GM18870 (cell line): ENCODE measurements around the gene DNAJB4.
A peak's percentile ranks its signal among the peaks of the same experiment; 100 is the strongest.
"Not testable (repeated sequence)": the region's sequence is repeated elsewhere in the genome, so short reads cannot be mapped to it uniquely, and the experiment has no call there.

ENCODE experiments used
- ATAC-seq: cut with Tn5 transposase; IDR thresholded peaks from one replicate; pipeline ENCODE4 v1.9.1; 2021; ENCODE audit warnings: moderate library complexity; ENCODE audit not compliant: unreplicated experiment

The DNAJB4 gene

GRCh38 chr1:78004719-78005447 lies at the start of gene DNAJB4:
TSS of gene DNAJB4 (plus strand) at chr1:78004939. CDS start at chr1:78005111, 172 bp downstream.
- ATAC-seq = peak; percentile 98

- no peak for ATAC-seq
Observed at GRCh38 chr1:77955709-77956108, 49.0 kb upstream of the DNAJB4 start.

GRCh38 chr1:77956464-77956863 lies 48.3 kb upstream of the DNAJB4 start:
- ATAC-seq = no peak

- no peak for ATAC-seq
Observed at GRCh38 chr1:77958391-77958790, 46.3 kb upstream of the DNAJB4 start.

- no peak for ATAC-seq
Observed at GRCh38 chr1:77958850-77959249, 45.9 kb upstream of the DNAJB4 start.

GRCh38 chr1:77961392-77961791 lies 43.3 kb upstream of the DNAJB4 start:
- no peak for ATAC-seq

- ATAC-seq = no peak
Observed at GRCh38 chr1:77966291-77966690, 38.4 kb upstream of the DNAJB4 start.

GRCh38 chr1:77970192-77970591 lies 34.5 kb upstream of the DNAJB4 start:
- ATAC-seq = no peak

GRCh38 chr1:77972080-77972479 lies 32.7 kb upstream of the DNAJB4 start:
- no peak for ATAC-seq

GRCh38 chr1:77975386-77975785 lies 29.4 kb upstream of the DNAJB4 start:
- no peak for ATAC-seq

GRCh38 chr1:77975907-77976306 lies 28.8 kb upstream of the DNAJB4 start:
- no peak for ATAC-seq

GRCh38 chr1:77976433-77977076 lies 28.2 kb upstream of the DNAJB4 start:
- no peak for ATAC-seq

GRCh38 chr1:77977989-77978292 lies 26.8 kb upstream of the DNAJB4 start:
- no peak for ATAC-seq

GRCh38 chr1:77978293-77978968 lies 26.3 kb upstream of the DNAJB4 start:
- peak; percentile 77 for ATAC-seq

GRCh38 chr1:77978969-77979876 lies 25.5 kb upstream of the DNAJB4 start, which contains the start of gene FUBP1:
TSS of gene FUBP1 (minus strand) at chr1:77979072. CDS start at chr1:77979004, 68 bp downstream.
- peak; percentile 75 for ATAC-seq

GRCh38 chr1:77983352-77983996 lies 21.3 kb upstream of the DNAJB4 start:
- ATAC-seq = not testable (repeated sequence)

GRCh38 chr1:77983997-77984355 lies 20.8 kb upstream of the DNAJB4 start:
- ATAC-seq = no peak

- ATAC-seq = no peak
Observed at GRCh38 chr1:77984629-77985028, 20.1 kb upstream of the DNAJB4 start.

GRCh38 chr1:77986810-77987209 lies 17.9 kb upstream of the DNAJB4 start:
- ATAC-seq = no peak

- no peak for ATAC-seq
Observed at GRCh38 chr1:77987919-77988318, 16.8 kb upstream of the DNAJB4 start.

GRCh38 chr1:77989744-77990143 lies 15.0 kb upstream of the DNAJB4 start:
- ATAC-seq = no peak
